Right renal pelvis (tissue), 4 donors: ENCODE results near the gene GDA. TPM values are rescaled to one million over a fixed set of nuclear protein-coding genes. Genes with fewer than 3 reads are reported as not detected.

Experiments
- DNase-seq, 4 donors: peaks; one replicate each; pipeline ENCODE4 v3.0.0-alpha.2; 2013; ENCODE audit warnings: low read depth in 4 of 4, low spot score in 3 of 4, missing footprints in 1 of 4
- polyA plus RNA-seq, 4 donors: library from polyadenylated mRNA; unstranded; fragments of 120-200 nt; gene quantifications; one replicate each; pipeline ENCODE4 v1.2.1, GENCODE V29; 2013; ENCODE audit not compliant: insufficient read length in 4 of 4

The GDA gene
- polyA plus RNA-seq, 4 donors: 0.27 to 0.58 (median 0.31) TPM

- no peak for DNase-seq
Measured at GRCh38 chr9:72147676-72148075, 1.6 kb upstream of the GDA start.

GRCh38 chr9:72150127-72150526 lies 887 bp downstream of the GDA start:
- no peak for DNase-seq

- no peak for DNase-seq
Measured at GRCh38 chr9:72150661-72151060, 1.4 kb downstream of the GDA start.

GRCh38 chr9:72151104-72151503 lies 1.9 kb downstream of the GDA start:
- DNase-seq: no peak

GRCh38 chr9:72154468-72155285 lies 5.4 kb downstream of the GDA start:
- no peak for DNase-seq

DNA sequence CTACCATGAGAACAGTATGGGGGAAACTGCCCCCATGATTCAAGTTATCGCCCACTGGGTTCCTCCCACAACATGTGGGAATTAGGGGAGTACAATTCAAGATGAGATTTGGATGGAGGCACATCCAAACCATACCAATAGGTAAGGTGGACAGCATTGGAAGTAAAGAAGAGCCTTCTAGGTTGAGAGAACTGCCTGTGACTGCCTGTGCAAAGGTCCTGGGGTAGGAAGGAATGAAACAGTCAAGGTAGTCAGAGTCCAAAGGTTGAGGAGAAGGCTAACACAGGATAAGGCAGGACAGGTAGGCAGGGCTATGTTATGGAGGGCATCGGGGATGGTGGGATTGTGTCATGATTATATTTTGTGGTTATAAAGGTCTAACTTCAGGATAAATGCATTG lies 6.1 kb downstream of the GDA start:
- DNase-seq: no peak

DNA sequence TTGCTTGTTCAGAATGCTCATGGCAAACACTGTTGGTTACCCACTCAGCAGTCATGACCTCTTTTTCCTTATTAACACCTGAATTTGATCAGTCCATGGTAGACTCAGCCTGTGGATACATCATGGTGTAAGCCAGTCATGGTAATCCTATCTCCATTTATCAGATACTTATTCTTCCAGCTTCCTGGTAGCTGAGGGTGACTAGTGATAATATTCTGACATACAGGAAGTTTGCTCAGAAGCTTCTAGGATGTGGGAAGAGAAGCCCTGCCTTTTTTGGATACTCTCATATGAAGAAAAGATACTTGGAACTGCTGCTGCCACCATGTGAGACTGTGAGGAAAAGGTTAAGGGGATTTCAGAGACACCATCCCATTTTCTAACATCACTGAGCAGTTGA lies 7.3 kb downstream of the GDA start:
- no peak for DNase-seq

DNA sequence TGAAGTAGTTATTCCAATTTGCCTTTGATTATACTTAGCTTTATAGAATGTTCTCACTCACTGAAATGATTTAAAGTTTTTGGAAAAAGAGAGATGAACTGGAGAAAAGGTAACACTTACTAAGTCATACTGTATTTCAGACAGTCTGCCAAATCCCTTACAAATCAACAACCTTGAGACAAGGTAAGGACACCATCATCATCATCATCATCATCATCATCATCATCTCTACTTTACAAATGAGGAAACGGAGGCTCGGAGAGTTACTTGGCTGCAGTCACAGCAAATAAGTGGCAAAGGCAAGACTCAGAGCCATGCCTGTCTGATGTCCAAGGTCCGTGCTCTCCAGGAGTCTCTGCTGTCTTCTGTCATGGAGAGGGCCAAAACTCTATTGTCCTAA lies 9.4 kb downstream of the GDA start:
- DNase-seq: no peak

DNA sequence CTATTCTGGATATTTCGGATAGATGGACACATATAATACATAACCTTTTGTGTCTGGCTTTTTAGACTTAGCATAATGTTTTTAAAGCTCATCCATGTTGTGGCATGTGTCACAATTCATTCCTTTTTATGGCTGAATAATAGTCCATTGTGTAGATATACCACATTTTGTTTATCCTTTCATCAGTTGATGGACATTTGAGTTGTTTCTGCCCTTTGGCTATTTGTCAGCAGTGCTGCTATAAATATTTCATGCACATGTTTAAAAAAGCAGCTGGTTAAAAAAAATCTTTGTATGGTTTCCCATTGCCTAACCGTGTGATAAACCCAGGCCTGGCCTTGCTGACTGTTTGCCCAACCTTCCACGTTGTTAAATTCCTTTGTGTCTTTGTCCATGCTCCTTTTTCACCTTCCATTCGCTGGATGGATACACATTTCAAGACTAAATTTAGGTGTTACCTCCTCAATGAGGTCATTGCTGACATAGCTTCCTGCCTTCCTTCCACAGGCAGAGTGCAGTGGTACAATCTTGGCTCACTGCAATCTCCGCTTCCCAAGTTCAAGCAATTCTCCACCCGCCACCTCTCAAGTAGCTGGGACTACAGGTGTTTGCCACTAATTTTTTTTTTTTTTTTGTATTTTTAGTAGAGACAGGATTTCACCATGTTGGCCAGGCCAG lies 11.3 kb downstream of the GDA start:
- no peak for DNase-seq

DNA sequence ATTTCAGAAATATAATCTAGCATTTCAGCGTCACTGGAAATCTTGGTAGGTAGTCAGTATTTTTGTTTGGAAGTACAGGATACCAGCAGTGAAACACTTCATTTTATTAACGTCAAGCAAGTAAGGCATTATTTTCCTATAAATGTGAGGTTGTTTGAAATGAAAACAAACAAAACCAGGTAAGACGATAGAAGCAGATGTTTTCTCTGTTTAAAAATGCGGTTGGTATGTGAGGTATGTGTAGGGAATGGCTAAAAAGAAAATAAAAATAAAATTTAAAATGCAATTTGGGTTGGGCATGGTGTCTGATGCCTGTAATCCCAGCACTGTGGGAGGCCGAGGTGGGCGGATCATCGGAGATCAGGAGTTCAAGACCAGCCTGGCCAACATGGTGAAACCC lies 16.1 kb downstream of the GDA start:
- DNase-seq: no peak

- DNase-seq: no peak
Measured at GRCh38 chr9:72165821-72166547, 16.7 kb downstream of the GDA start.

DNA sequence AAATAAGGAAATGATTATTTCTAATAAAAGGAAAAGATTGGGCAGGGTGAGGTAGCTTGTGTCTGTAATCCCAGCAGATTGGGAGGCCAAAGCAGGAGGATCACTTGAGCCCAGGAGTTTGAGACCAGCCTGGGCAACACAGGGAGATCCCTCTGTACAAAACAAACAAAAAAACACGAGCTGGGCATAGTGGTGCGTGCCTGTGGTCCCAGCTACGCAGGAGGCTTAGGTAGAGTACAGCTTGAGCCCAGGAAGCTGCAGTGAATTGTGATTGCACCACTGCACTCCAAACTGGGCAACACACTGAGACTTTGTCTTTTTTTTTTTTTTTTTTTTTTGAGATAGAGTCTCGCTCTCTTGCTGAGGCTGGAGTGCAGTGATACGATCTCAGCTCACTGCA lies 18.8 kb downstream of the GDA start:
- DNase-seq: no peak

- DNase-seq: no peak
Measured at GRCh38 chr9:72169178-72169577, 19.9 kb downstream of the GDA start.

GRCh38 chr9:72173080-72173479 lies 23.8 kb downstream of the GDA start:
- DNase-seq: no peak

- DNase-seq: no peak
Measured at GRCh38 chr9:72185561-72185960, 36.3 kb downstream of the GDA start.

GRCh38 chr9:72187121-72187695 lies 38.0 kb downstream of the GDA start:
- no peak for DNase-seq

DNA sequence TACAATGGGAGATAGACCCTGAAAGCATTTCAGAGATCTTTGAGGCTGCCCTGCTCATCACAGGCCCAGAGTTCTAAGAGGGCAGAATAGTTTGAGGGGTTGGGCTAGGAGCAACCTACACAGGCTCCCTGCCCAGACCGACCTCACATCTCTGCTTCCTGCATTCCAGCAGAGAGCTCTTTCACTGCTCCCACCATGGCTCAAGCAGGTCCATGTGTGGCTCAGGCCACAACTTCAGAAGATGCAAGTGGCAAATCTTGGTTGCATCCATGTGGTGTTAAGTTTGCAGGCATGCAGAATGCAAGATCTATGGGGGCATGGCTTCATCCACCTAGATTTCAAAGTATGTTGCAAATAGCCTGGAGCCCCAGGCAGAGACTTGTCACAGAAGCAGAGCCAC lies 39.0 kb downstream of the GDA start:
- no peak for DNase-seq

DNA sequence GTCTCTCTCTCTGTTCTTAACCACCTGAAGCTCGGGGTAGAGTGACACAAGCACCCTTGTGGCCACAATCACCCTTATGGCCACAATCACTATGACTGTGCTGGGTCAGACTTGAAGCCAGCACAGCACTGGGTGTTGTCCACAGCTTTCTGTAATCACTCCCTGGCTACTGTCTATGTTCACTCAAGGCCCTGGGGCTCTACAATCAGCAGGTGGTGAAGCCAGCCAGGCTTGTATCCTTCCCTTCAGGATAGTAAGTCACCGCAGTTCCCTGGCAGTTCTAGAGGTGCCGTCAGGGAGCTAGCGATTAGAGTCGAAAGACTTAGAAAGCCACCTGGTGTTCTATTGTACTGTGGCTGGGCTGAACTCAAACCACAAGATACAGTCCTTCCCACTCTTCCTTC lies 44.2 kb downstream of the GDA start:
- no peak for DNase-seq

- no peak for DNase-seq
Measured at GRCh38 chr9:72199238-72199637, 50.0 kb downstream of the GDA start.

GRCh38 chr9:72200452-72200851 lies 51.2 kb downstream of the GDA start:
- DNase-seq: no peak

DNA sequence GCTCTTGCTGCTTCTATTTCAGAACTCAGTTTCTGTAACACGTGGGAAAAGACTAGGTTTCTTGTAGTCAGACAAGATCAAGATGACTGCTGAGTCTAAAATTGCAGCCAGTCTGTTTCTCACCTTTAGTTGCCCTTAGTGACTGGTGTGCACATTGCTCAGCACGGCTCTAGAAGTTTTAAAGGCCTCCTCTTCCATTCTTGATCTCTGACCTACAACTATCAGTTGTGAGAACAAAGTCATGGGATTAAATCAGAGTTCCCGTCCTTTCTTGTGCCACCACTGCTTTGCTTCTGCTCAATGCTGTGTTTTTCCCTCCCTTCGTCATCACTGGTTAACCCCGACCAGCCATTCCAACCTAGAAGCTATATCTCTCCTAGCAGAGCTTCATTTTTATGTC lies 52.8 kb downstream of the GDA start:
- no peak for DNase-seq
